ENCODE measurements around the gene SIGLEC8. TPM values are rescaled to one million over a fixed set of nuclear protein-coding genes. Genes with fewer than 3 reads are reported as not detected.

Gene SIGLEC8
- total RNA-seq, 1 experiment from 2014 or later: not detected

DNA sequence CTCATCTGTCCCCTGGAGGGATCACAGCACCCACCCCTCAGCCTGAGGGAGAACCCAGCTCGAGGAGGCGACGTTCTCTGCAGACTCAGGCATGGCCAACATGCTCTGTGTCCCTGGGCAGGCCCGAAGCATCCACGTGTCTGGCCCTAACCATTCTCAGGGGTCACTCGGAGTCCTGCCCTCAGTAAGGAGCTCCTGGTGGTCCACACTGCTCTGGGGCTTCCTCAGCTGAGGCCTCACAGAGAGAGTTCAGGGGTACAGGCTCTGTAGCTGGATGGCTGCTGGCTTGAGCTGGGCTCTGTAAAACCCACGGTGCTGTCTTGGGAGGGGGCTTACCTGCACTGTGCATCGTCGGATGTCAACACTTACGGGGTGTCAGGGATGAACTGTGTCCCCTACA, 4.4 kb upstream of the SIGLEC8 start:
- H3K4me1 Mint-ChIP-seq: 0 out of 2 replicates have a peak, but pooled peaks cover 2% of the 10 kb centered on the region
- ATAC-seq (no peak), DNase-seq (ENCODE audit: low spot score) (no peak)
- H3K27me3 Mint-ChIP-seq (ENCODE audit: low read depth): peaks cover 47% of the 10 kb centered on the region
- H3K9me3 Mint-ChIP-seq: peaks cover 4% of the 10 kb centered on the region; the same call in 1 of the 2 replicates
- ChIA-PET POLR2A (interaction anchor here (0.7 kb wide), 1 partner anchor 26 kb away, joined by 7 read pairs; no protein-coding TSS in a partner anchor), CTCF (interaction anchor here (0.7 to 1.7 kb wide), 5 partner anchors 10 to 310 kb away, joined by 3 to 8 read pairs (median 6); no protein-coding TSS in a partner anchor)
- no peak overlapping the region for H3K27ac Mint-ChIP-seq
- no peak overlapping the region for H3K4me3 Mint-ChIP-seq
- TF ChIP-seq SOX15 (CRISPR knock-in tag; IDR thresholded peaks at IDR 0.05) (no peak), ZNF232 (CRISPR knock-in tag; IDR thresholded peaks at IDR 0.05) (no peak), E2F1 (CRISPR knock-in tag; IDR thresholded peaks at IDR 0.05) (no peak), ZNF138 (CRISPR knock-in tag; conservative IDR thresholded peaks at IDR 0.05) (no peak), ZBTB43 (CRISPR knock-in tag; IDR thresholded peaks at IDR 0.05) (no peak), ESRRA (CRISPR knock-in tag; IDR thresholded peaks at IDR 0.05; ENCODE audit: borderline replicate concordance) (no peak), TP53 (CRISPR knock-in tag; IDR thresholded peaks at IDR 0.05) (no peak), PRDM15 (CRISPR knock-in tag; IDR thresholded peaks at IDR 0.05) (no peak), ZNF121 (CRISPR knock-in tag; IDR thresholded peaks at IDR 0.05) (no peak), FOXJ3 (CRISPR knock-in tag; IDR thresholded peaks at IDR 0.05; ENCODE audit: borderline replicate concordance) (no peak), NR2C2 (CRISPR knock-in tag; IDR thresholded peaks at IDR 0.05) (no peak)
- TF ChIP-seq, protein P1, sequence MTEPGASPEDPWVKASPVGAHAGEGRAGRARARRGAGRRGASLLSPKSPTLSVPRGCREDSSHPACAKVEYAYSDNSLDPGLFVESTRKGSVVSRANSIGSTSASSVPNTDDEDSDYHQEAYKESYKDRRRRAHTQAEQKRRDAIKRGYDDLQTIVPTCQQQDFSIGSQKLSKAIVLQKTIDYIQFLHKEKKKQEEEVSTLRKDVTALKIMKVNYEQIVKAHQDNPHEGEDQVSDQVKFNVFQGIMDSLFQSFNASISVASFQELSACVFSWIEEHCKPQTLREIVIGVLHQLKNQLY (CRISPR knock-in tag; IDR thresholded peaks at IDR 0.05): no peak
- TF ChIP-seq, protein P2, sequence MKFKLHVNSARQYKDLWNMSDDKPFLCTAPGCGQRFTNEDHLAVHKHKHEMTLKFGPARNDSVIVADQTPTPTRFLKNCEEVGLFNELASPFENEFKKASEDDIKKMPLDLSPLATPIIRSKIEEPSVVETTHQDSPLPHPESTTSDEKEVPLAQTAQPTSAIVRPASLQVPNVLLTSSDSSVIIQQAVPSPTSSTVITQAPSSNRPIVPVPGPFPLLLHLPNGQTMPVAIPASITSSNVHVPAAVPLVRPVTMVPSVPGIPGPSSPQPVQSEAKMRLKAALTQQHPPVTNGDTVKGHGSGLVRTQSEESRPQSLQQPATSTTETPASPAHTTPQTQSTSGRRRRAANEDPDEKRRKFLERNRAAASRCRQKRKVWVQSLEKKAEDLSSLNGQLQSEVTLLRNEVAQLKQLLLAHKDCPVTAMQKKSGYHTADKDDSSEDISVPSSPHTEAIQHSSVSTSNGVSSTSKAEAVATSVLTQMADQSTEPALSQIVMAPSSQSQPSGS (CRISPR knock-in tag; IDR thresholded peaks at IDR 0.05; ENCODE audit: borderline replicate concordance, low read depth): no peak
- TF ChIP-seq, protein P3, sequence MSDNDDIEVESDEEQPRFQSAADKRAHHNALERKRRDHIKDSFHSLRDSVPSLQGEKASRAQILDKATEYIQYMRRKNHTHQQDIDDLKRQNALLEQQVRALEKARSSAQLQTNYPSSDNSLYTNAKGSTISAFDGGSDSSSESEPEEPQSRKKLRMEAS (CRISPR knock-in tag; IDR thresholded peaks at IDR 0.05): no peak
- TF ChIP-seq, protein P4, sequence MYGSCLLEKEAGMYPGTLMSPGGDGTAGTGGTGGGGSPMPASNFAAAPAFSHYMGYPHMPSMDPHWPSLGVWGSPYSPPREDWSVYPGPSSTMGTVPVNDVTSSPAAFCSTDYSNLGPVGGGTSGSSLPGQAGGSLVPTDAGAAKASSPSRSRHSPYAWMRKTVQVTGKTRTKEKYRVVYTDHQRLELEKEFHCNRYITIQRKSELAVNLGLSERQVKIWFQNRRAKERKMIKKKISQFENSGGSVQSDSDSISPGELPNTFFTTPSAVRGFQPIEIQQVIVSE (CRISPR knock-in tag; IDR thresholded peaks at IDR 0.05; ENCODE audit: borderline replicate concordance): no peak
- TF ChIP-seq, protein P5, sequence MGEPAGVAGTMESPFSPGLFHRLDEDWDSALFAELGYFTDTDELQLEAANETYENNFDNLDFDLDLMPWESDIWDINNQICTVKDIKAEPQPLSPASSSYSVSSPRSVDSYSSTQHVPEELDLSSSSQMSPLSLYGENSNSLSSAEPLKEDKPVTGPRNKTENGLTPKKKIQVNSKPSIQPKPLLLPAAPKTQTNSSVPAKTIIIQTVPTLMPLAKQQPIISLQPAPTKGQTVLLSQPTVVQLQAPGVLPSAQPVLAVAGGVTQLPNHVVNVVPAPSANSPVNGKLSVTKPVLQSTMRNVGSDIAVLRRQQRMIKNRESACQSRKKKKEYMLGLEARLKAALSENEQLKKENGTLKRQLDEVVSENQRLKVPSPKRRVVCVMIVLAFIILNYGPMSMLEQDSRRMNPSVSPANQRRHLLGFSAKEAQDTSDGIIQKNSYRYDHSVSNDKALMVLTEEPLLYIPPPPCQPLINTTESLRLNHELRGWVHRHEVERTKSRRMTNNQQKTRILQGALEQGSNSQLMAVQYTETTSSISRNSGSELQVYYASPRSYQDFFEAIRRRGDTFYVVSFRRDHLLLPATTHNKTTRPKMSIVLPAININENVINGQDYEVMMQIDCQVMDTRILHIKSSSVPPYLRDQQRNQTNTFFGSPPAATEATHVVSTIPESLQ (CRISPR knock-in tag; IDR thresholded peaks at IDR 0.05): no peak
- H3K36me3 Mint-ChIP-seq: no peaks in the 10 kb centered on the region

Data from WTC11 (cell line).